Aorta (tissue), 5 donors: Measurements from ENCODE around the gene ARHGEF33. TPM values are rescaled to one million over a fixed set of nuclear protein-coding genes. Genes with fewer than 3 reads are reported as not detected.

Source experiments
- ATAC-seq: fragments of 200-7000 bp; cut with Tn5 transposase; one replicate; pipeline ENCODE4 v1.9.1; 2022; ENCODE audit warnings: moderate library complexity; ENCODE audit not compliant: low FRiP score
- DNase-seq, 2 donors: peaks; one replicate each; pipeline ENCODE4 v3.0.0-alpha.2; 2020
- H3K27ac ChIP-seq, 2 donors: one replicate each; pipeline ENCODE4 v1.5.1; 2013; ENCODE audit warnings: low read length in 2 of 2, mild to moderate bottlenecking in 2 of 2, moderate library complexity in 2 of 2, control low read depth in 1 of 2, inconsistent platforms in 1 of 2, low read depth in 1 of 2
- H3K27me3 ChIP-seq, 2 donors: one replicate each; pipeline ENCODE4 v1.6.1; 2013; ENCODE audit warnings: control low read depth in 1 of 2, low read length in 1 of 2, mild to moderate bottlenecking in 1 of 2, moderate library complexity in 1 of 2; ENCODE audit not compliant: insufficient read depth in 2 of 2, control insufficient read depth in 1 of 2
- H3K36me3 ChIP-seq, 2 donors: one replicate each; pipeline ENCODE4 v1.6.1; 2013; ENCODE audit warnings: control low read depth in 1 of 2, low read length in 1 of 2, mild to moderate bottlenecking in 1 of 2; ENCODE audit not compliant: insufficient read depth in 2 of 2, control insufficient read depth in 1 of 2
- H3K4me1 ChIP-seq, 2 donors: one replicate each; pipeline ENCODE4 v1.6.1; 2013; ENCODE audit warnings: low read length in 2 of 2, control low read depth in 1 of 2, mild to moderate bottlenecking in 1 of 2, moderate library complexity in 1 of 2; ENCODE audit not compliant: insufficient read depth in 2 of 2, control insufficient read depth in 1 of 2
- H3K4me3 ChIP-seq, 2 donors: one replicate each; pipeline ENCODE4 v1.5.1; 2013; ENCODE audit warnings: low read length in 2 of 2, control low read depth in 1 of 2, mild to moderate bottlenecking in 1 of 2
- H3K9me3 ChIP-seq: one replicate; pipeline ENCODE4 v1.6.1; 2013; ENCODE audit warnings: mild to moderate bottlenecking, low read length; ENCODE audit not compliant: control insufficient read depth
- WGBS, 2 donors: extraction: QIAGEN DNeasy Blood & Tissue Kit; methylation state at CpG; one replicate each; pipeline ENCODE4 v1.1.7; 2013; 5-methylcytosine and 5-hydroxymethylcytosine counted together
- intact Hi-C, 2 donors: fragments of 100-400 bp; cut with DNase I; formaldehyde crosslinking; loops; one replicate each; pipeline versions ENCODE4 v1.14.2 to v1.15.0; 2022
- polyA plus RNA-seq, 2 donors: library from polyadenylated mRNA; stranded (reverse); fragments of 200-250 nt; gene quantifications; one replicate each; pipeline ENCODE4 v1.2.3, GENCODE V29; 2013
- total RNA-seq, 2 donors: library from RNA; stranded (reverse); fragmentation: NEBNext Ultra II Directional; extraction: Animal tissue kit (Norgen Biotek cat#: 25700); gene quantifications; one replicate each; pipeline ENCODE4 v1.2.1, GENCODE V29; 2021
- donor health status: healthy with polysubstance abuse.
- donor health status: Bipolar disorder and iron deficiency.
- donor health status: DM: no; HTN: no; CAD: no.
- donor health status: DM: no; HTN: no; CAD: no.
- donor health status: DM: yes; HTN: yes; CAD: no.

Gene ARHGEF33
- total and polyA plus RNA-seq, 4 donors: 0.42 to 3.7 (median 1.7) TPM; not detected in 1

GRCh38 chr2:39023649-39024048 lies 134.0 kb downstream of the ARHGEF33 start:
- ATAC-seq (no peak), DNase-seq (no peak)
- Histone ChIP-seq H3K4me3 (no peak overlapping the region), H3K4me1 (peaks cover 0 to 5% of the 10 kb centered on the region in 2 donors), H3K27ac (no peak overlapping the region), H3K27me3 (no peaks in the 10 kb centered on the region), H3K36me3 (no peaks in the 10 kb centered on the region), H3K9me3 (no peaks in the 10 kb centered on the region)
- intact Hi-C loops: no loop called here
- WGBS, 2 donors: 23 to 26% methylated on average over 3 of the region's 3 CpGs

GRCh38 chr2:39024833-39025232 lies 135.2 kb downstream of the ARHGEF33 start:
- DNase-seq: no peak
- intact Hi-C loops: no loop called here
- WGBS, 2 donors: 86% methylated on average over 4 of the region's 4 CpGs
- no peak for ATAC-seq
- H3K4me1 ChIP-seq: peaks cover 0 to 5% of the 10 kb centered on the region in 2 donors
- no peak overlapping the region for H3K4me3 ChIP-seq
- no peaks in the 10 kb centered on the region for H3K9me3 ChIP-seq
- no peaks in the 10 kb centered on the region for H3K36me3 ChIP-seq
- H3K27ac ChIP-seq: no peak overlapping the region
- H3K27me3 ChIP-seq: no peaks in the 10 kb centered on the region

Other genes with a start within 250 kb of the ARHGEF33 start
- 10 to 100 TPM in 1 of 2 donors, 1 to 10 TPM in 1; 8.6 to 16.4 TPM for gene GALM, start 223.8 kb upstream of the ARHGEF33 start, total RNA-seq
- 10 to 100 TPM; 12.7 to 23.3 TPM for gene GALM, start 223.8 kb upstream of the ARHGEF33 start, polyA plus RNA-seq
- 100 to 1,000 TPM; 117 to 125 TPM for gene SRSF7, start 138.5 kb upstream of the ARHGEF33 start, total RNA-seq
- 100 to 1,000 TPM in 1 of 2 donors, 10 to 100 TPM in 1; 69.2 to 101 TPM for gene SRSF7, start 138.5 kb upstream of the ARHGEF33 start, polyA plus RNA-seq
- 1 to 10 TPM; 6.0 to 8.0 TPM for gene GEMIN6, start 111.7 kb upstream of the ARHGEF33 start, total RNA-seq
- gene GEMIN6, start 111.7 kb upstream of the ARHGEF33 start, polyA plus RNA-seq: 1 to 10 TPM; 3.5 to 7.5 TPM
- 10 to 100 TPM; 16.4 to 19.6 TPM for gene DHX57, start 13.9 kb upstream of the ARHGEF33 start, total RNA-seq
- gene DHX57, start 13.9 kb upstream of the ARHGEF33 start, polyA plus RNA-seq: 10 to 100 TPM in 1 of 2 donors, 1 to 10 TPM in 1; 2.5 to 14.7 TPM
- 1 to 10 TPM; 6.7 to 7.9 TPM for gene MORN2, start 13.9 kb upstream of the ARHGEF33 start, total RNA-seq
- gene MORN2, start 13.9 kb upstream of the ARHGEF33 start, polyA plus RNA-seq: 10 to 100 TPM; 20.9 to 22.2 TPM
- 10 to 100 TPM; 45.3 to 67.9 TPM for gene SOS1, start 231.2 kb downstream of the ARHGEF33 start, total RNA-seq
- gene SOS1, start 231.2 kb downstream of the ARHGEF33 start, polyA plus RNA-seq: 10 to 100 TPM in 1 of 2 donors, 1 to 10 TPM in 1; 7.6 to 20.6 TPM